ENCODE data around the gene EPHA2. TPM values are rescaled to one million over a fixed set of nuclear protein-coding genes. Genes with fewer than 3 reads are reported as not detected.

EPHA2 gene
- total RNA-seq, 4 donors from 2014 or later: 30.0 to 66.9 (median 35.9) TPM

- Histone ChIP-seq H3K4me1 (peaks cover 0 to 72% (median 6%) of the 10 kb centered on the region in 4 donors), H3K27me3 (no peaks in the 10 kb centered on the region), H3K27ac (peak overlapping the region in 2 of 4 donors; percentile 14 to 81), H3K4me3 (no peak overlapping the region), H3K36me3 (no peaks in the 10 kb centered on the region), H3K9me3 (no peaks in the 10 kb centered on the region)
- no peak for DNase-seq (ENCODE audit: low spot score in 2 of 2)
- 51 to 57% methylated on average over 9 of the region's 9 CpGs for WGBS, 2 donors
- TF ChIP-seq POLR2A (IDR thresholded peaks at IDR 0.05): no peak
- TF ChIP-seq CTCF (IDR thresholded peaks at IDR 0.05): no peak
- TF ChIP-seq EP300 (IDR thresholded peaks at IDR 0.05): no peak
Measured at GRCh38 chr1:16118706-16119105, 37.2 kb downstream of the EPHA2 start.

GRCh38 chr1:16117936-16118335 is 37.9 kb downstream of the EPHA2 start:
- WGBS, 2 donors: 77 to 85% methylated on average over 8 of the region's 8 CpGs
- Histone ChIP-seq H3K4me3 (no peak overlapping the region), H3K9me3 (no peaks in the 10 kb centered on the region), H3K27me3 (no peaks in the 10 kb centered on the region), H3K4me1 (peaks cover 0 to 72% (median 10%) of the 10 kb centered on the region in 4 donors), H3K36me3 (no peaks in the 10 kb centered on the region), H3K27ac (peak overlapping the region in 2 of 4 donors; percentile 81 to 96)
- TF ChIP-seq EP300 (IDR thresholded peaks at IDR 0.05) (no peak), POLR2A (IDR thresholded peaks at IDR 0.05) (no peak), CTCF (IDR thresholded peaks at IDR 0.05) (no peak)
- no peak for DNase-seq (ENCODE audit: low spot score in 2 of 2)

- DNase-seq (ENCODE audit: low spot score in 2 of 2): no peak
- H3K27ac ChIP-seq: peak overlapping the region in 2 of 4 donors; percentile 81 to 96
- H3K4me3 ChIP-seq: no peak overlapping the region
- H3K9me3 ChIP-seq: no peaks in the 10 kb centered on the region
- H3K4me1 ChIP-seq: peaks cover 0 to 72% (median 14%) of the 10 kb centered on the region in 4 donors
- WGBS, 2 donors: 61 to 67% methylated on average over 6 of the region's 6 CpGs
- no peaks in the 10 kb centered on the region for H3K36me3 ChIP-seq
- H3K27me3 ChIP-seq: no peaks in the 10 kb centered on the region
- no peak for TF ChIP-seq EP300 (IDR thresholded peaks at IDR 0.05)
- no peak for TF ChIP-seq POLR2A (IDR thresholded peaks at IDR 0.05)
- no peak for TF ChIP-seq CTCF (IDR thresholded peaks at IDR 0.05)
Measured at GRCh38 chr1:16117369-16117768, 38.5 kb downstream of the EPHA2 start.

- Histone ChIP-seq H3K27me3 (no peaks in the 10 kb centered on the region), H3K4me3 (no peak overlapping the region), H3K27ac (peak overlapping the region; percentile 35 to 96 (median 76)), H3K36me3 (no peaks in the 10 kb centered on the region), H3K9me3 (no peaks in the 10 kb centered on the region), H3K4me1 (peaks cover 0 to 72% (median 17%) of the 10 kb centered on the region in 4 donors)
- WGBS, 2 donors: 74 to 78% methylated on average over 8 of the region's 8 CpGs
- TF ChIP-seq POLR2A (IDR thresholded peaks at IDR 0.05): no peak
- TF ChIP-seq EP300 (IDR thresholded peaks at IDR 0.05): no peak
- no peak for DNase-seq (ENCODE audit: low spot score in 2 of 2)
Measured at GRCh38 chr1:16116625-16117024, 39.2 kb downstream of the EPHA2 start.

- Histone ChIP-seq H3K4me1 (peaks cover 0 to 73% (median 20%) of the 10 kb centered on the region in 4 donors), H3K27me3 (no peaks in the 10 kb centered on the region), H3K36me3 (no peaks in the 10 kb centered on the region), H3K9me3 (no peaks in the 10 kb centered on the region), H3K4me3 (no peak overlapping the region), H3K27ac (peak overlapping the region; percentile 35 to 96 (median 76))
- WGBS, 2 donors: 38 to 46% methylated on average over 13 to 15 of the region's 16 CpGs
- no peak for TF ChIP-seq CTCF (IDR thresholded peaks at IDR 0.05)
- no peak for DNase-seq (ENCODE audit: low spot score in 2 of 2)
Measured at GRCh38 chr1:16116002-16116401, 39.9 kb downstream of the EPHA2 start.

All from tibial nerve (tissue), 4 donors.